NCI-H1694 treated with DMSO at 0.1 percent for 48 hours (cell line): ENCODE results near the gene MCTP1.
A peak's percentile ranks its signal among the peaks of the same experiment; 100 is the strongest.

Source experiments
- DNase-seq: peaks from one replicate; lab custom pipeline; 2025; lab: John Stamatoyannopoulos, UW

MCTP1 gene

DNA sequence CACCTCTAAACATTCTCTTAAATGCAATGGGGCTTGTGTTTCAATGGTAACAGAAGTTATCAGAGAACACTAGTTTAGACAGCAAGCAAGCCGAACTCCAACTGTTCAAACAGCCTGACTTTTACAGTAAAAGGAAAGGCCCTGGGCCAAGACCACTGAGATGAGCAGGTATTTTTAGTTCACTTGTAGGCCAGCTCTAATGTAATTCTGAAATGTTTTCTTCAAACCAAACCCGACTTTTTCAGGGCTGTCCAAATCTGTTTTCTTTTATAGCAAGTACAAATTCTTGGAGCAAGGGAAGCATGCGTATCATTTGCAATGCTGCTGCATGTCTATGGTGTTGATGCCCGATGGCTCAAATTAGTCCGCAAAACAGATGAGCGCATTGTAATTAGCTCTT, 473.6 kb downstream of the MCTP1 start:
- peak; percentile 4 for DNase-seq

DNA sequence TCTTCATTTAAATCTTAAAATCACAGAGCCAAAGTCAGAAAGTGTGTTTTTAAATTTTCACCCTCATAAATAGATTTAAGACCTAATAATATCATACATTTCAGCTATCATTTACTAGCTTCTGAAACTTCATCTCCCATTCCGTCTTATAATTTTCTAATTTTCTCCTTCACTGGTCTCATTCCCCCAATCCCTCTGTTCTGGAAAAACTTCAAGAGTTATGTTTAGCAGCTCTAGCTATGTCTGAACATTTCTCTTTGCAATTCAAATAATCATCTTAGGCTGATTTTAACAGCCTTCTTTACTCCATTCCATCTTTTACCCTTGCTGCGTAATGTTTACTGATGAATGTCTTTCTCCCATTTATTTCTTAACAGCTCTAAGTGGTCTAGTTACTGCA, 474.0 kb downstream of the MCTP1 start:
- no peak for DNase-seq

DNA sequence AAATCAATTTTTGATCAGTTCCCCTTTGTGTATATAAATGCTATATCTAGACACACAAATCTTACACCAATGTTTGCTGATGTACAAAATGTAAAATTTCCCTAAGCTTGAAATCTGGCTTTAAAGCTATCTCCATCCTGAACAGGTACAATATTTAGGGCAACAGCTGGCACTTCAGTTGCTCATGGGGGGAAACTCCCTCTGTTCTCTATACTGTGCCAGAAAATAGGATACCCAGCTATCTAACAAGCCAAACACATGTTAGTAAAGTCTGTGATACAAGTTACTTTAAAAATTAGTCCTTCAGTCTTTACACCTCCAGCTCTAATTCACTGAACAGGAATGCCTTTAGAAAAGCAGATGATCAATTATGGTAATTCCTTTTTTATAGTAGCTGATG, 474.6 kb downstream of the MCTP1 start:
- DNase-seq, result peak; percentile 62

DNA sequence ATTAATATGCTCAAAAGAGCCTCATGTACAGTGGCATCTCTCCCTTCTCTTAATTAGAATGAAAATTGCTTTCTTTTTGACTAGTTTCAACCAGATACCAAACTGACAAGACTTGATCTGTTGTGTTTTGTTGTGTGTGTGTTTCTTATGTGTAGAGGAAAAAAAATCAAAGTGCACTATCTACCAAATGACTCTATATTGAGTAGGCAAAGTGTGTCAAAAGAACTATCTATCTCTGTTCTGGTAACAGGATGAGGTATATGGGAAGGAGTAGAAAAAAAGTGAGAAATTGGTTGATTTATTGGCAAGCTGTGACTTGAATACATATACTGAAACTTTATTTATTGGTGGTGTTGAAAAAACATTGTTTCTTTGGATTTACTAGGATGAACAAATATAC, 476.4 kb downstream of the MCTP1 start:
- no peak for DNase-seq

DNA sequence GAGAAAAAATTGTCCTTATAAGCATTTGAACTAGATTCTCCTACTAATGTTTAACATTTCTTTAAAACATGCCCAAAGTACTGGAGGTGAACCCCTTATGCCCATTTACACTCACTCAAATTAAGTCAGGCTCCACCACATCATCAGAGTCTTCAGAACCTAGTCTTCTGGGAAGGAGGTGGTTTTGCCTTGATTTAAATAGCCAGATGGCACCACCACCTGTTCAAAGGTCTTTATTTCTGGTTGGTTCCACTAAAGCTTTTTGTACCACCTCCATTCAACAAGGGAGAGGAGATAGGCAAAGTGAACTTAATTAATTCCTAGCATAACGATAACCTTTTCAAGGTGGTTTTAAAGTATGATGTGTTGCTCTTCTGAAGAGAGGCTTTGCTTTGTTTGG, 476.9 kb downstream of the MCTP1 start:
- peak; percentile 24 for DNase-seq

DNA sequence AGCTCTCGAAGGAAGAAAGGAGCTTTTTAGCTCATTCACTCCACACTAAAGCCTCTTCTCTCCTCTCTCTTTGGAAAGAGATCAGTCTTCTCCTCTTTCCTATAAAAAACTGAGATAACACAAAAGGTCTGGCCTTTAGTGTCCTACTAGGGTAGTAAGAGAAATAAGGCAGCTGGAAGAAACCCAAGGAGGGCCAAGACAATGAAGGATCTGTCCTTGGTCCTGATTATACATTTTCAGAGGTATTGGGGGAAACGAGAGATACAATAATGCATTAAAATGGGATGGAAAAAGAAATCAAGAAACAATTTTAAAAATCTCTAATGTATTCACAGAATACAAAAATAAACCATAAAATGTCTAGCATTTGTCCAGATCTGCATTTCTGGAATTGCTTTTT, 482.4 kb downstream of the MCTP1 start:
- DNase-seq, result no peak

DNA sequence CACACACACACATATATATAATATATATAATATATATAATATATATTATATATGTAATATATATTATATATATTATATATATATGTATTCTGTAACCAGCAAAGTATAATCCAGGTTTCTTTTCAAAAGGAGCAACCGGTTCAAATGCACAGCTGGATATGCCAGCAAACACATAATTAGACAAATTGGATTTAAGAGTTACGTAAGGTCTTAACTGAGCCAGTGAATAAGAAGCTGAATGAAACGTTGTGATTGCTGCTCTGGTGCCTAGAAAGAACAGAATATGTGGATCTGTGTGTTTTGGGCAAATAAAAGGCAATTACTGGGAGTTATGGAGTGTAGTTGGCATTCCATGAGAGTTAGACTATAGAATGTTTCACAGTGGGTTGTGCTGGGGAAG, 488.3 kb downstream of the MCTP1 start:
- no peak for DNase-seq

DNA sequence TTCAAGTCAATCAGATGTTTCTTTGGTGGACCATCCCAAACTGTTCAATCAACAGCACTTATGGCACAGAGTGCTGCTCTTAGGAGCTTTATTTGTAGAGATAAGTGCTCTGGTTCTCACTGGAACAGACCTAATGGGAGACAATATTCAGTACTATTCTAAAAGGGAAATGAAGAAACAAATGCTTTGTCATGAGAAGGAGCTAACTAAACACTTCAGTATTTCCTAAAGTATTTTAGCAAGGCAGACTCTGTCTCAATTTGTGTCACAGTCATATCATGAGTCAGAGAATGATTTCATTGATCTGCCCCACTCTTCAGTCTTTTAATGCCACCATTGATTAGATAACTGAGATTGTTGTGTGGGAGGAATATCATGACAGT, 491.1 kb downstream of the MCTP1 start:
- no peak for DNase-seq

DNA sequence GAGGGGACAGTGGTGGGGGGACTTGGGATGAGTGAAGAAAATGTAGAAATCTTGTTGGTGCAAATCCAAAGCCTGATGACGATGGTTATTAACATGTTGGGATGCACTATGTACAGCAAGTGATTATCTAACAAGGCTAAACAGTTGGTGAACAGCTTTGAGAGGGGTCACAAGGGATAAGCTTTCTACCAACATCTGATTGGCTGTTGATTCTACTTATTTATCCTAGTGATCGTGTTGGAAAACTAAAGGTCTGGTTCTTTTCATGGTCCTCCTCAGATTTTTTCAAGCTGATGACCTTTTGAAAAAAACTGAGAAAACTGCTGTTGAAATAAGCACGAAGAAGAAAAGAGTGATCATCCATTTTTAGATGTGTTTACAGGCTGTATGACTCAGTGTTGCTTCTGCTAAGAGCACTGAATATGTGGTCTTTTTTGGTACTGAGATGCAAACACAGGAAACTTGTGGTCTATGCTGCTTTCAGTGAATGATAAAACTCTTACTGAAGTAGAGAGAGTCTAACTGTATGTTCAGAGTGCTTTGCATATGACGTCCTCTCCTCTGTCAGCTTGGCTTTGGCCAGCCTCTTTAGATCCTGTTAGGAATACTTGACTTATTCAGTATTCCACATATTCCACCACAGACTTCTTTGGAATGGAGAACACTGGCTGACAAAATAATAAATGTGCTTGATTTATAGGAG, 491.6 kb downstream of the MCTP1 start:
- no peak for DNase-seq

DNA sequence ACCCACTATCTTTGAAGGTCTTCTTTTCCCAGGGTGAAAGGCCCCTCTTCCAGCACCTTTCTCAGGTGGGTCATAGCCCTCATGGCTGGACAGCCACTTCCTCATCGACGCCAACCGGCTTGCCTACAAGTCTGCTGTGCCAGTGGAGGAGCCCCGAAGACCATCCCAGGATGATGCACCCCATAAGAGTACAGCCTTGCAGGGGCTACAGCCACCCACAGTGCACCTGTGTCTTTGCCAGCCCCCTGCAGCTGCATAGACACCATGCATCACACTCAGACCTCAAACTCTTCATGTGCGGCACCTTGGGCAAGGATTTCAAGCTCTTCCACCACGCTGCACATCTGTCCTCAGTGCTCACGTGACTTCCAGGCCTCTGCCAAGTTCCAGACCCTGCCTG, 493.1 kb downstream of the MCTP1 start:
- DNase-seq, result no peak

DNA sequence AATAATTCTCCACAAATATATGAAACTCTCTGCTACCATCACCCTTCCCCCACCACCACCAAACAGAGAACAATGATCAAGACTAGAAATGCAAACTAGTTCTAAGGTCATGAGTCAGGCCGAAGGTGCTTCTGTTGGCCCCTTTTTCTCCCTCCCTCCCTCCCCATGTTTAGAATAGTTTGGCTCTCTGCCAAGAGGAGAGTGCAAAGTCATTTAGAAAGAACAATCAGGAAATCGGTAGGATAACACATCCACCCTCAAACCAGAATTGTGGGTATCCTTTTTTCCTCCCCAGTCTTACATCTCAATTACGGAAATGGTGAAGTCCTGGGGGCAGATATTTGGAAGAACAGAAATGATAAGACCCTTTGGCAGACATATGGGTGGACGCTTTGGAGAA, 496.4 kb downstream of the MCTP1 start:
- DNase-seq, result no peak

DNA sequence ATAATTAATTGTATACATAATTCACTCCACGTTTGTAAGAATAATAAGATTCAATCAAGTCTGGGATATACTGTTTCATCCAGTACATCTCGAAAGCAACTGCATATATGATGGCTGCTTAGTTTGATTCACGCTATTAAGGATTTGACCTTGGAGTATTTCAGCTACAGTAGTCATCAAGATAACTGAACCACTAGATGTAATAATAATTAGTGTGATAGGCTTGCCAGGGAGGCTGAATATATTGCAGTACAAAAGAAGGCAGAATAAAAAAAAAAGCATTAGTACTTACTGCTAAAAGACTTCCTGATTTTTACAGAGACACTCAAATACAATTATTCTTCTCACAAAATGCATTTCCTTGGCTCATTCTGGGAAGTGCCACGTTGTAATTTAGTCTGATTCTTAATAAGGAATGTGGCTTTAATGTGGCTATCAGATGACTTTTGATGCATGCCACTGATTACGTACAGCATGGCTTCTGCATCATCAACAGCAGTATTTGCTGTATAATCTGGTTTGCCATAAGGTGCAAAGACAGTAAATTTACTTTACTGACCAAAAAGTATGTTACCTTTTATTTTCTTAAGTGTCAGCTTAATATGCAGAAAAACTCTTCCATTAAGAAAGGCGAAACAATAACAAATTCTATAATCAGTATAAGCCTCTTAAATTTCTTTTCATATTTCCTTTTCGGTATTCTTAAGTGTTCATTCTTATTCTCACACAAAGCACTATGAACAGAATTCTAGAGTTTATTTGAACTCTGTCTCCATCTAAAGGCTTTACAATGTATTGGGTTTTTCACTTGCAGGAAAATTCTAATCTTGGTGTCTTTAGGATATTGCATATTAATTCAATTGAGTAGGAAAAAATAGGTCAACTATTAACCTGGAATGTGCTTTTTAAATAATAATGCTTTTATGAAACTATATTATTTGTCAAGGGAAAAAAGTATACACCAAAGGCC, 500.1 kb downstream of the MCTP1 start:
- DNase-seq, result peak; percentile 7

DNA sequence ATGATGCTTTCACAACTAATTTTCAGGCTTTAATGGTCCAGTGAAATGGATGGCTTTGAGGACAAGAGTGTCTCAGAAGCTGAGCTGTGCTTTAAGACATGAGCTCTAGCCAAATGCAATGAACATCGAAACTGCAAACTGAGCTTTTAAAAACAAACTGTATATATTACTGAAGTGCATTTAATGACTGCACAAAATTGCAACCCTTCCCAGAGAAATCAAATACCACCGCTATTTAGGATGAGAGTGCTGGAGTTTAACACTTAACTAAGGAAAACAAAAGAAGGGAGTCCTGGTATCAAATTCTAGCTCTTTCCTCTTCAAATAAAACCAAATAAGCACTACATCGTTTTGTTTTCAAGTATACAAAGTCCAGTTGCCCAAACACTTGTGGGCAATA, 502.5 kb downstream of the MCTP1 start:
- no peak for DNase-seq

DNA sequence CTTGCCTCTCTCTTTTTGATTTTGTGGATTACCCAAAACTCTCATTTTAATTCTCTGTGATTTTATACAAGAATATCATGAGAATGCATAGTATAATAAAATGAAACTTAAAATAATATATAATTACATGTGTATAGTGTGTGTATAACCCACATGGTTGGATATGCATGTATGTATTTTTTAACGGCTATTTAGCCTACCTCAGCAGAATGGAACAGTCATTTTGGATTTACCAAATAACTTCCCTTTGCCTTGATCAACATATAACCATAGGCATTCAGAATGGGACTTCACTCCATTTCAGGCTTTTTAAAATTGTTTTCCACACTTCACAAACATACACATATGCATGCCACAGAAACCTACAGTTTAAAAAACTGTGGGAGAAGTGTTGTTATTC, 505.2 kb downstream of the MCTP1 start:
- no peak for DNase-seq

DNA sequence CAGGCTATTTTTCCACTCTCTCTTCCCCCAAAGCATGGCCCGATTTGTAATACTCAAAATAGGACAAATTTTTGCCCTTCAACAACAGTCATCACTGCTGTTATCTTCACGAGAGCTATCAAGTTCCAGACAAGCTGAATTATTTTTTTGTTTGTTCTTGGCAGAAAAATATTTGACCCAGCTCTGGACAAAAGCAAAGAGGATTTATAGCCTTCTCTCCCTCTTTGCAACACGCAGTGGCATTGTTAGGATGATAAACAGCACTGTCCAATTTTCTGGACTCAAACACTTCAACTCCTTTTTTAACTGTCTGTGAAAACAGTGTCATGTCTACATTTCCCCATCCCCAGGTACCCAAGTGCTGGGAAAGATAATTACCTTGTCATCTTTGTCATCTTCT, 506.2 kb downstream of the MCTP1 start:
- DNase-seq, result no peak

DNA sequence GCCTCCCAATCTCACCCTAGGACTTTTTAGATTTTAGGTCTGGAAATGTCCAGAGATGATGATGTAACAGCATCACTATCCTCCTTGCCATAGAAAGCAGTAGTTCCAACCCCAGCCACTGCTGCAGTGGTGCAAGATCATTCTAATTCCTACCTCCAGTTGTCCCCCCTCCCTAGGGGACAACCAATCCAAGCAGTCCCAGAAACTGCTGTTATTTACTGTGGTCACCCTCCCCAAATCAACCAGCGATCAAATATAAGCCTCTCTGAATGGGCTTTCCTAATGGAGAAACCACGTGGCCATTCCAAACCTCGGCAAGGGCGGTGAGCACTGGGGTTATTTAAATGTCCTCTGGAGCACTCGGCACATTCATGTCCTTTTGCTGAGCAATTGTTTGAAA, 506.6 kb downstream of the MCTP1 start:
- DNase-seq, result no peak

DNA sequence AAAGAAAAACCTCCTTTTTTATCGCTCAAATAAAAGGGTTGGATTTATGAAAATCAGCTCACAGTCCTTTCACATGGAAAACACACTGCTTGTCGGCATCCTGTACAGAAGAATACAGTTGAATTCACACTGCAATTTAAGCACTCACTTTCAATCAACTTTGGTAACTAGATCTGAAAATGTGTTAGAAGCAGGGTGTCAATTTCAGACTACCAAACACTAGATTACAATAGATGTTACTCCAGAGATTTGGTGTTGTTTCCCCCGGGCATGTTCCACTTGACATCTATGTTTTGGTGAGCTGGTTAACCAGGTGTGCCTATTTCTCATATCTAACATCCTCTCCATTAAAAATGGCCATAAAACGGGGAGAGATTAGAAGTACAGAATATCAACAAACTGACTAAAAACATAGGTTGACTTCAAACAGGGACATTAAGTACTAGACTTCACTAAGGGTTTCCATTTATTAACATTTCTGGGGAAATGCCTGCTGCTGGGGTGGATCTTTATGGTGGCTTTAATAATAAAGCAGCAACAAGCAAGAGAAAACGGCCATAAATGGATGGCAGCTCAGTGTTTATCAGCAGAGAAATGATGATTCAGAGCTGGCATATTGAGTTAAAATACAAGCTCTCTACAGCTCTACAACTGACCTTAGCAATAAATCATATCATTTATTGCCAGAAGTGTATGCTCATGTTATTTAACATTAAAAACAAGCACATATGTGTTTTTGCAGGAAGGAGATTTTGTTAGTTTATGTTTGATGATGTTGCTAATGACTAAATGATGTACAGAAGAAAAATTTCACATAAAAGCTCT, 507.6 kb downstream of the MCTP1 start:
- peak; percentile 21 for DNase-seq

DNA sequence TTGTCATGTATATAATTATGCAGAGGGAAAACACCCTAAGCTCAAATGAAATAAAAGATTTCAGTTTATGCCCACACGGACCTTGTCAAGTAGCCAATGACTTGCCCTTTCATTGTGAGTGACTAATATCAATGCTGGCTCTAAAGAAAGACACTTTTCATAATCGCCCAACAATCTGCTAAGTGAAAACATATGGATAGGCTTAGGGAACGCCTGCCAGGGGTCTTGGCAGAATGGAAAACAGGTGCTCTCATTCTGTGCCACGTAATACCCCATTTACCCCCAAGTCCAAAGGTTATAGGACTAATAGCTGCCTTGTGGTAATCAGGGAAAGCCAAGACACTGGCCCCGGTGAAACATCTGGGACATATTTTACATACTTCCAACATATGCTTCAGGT, 508.7 kb downstream of the MCTP1 start:
- DNase-seq, result peak; percentile 40

DNA sequence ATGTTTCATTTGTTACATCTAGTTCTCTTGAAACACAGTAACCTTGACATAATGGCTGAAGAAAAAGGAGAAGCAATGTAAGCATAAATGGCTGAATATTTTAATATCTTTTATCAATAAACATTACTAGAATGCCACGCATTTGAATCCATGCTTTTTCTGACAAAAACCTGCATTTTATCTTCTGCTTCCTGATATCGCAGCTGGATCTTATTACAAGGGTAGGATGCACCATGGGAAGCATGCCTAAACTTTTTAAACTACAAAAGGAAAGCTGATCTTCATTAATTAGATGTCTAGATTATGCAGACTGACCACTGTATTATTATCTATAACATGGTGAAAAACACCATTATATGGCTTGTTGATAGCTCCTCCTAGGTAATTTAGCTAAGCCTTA, 509.8 kb downstream of the MCTP1 start:
- DNase-seq, result no peak

DNA sequence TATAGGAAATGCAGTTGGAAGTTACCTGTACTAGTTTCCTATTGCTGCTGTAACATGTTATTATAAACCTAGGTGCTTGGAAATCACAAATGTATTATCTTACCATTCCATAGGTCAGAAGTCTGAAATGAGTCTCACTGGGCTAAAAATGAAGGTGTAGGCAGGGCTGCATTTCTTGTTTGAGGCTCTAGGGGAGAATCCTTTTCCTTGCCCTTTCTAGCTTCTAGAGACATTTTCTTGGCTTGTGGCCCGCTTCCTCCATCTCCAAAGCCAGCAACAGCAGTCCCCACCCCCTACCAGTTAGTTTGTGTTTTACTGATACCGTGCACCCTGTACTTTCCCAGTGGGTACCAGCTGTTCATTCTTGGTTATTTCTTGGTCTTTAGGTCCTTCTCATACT, 513.2 kb downstream of the MCTP1 start:
- no peak for DNase-seq

DNA sequence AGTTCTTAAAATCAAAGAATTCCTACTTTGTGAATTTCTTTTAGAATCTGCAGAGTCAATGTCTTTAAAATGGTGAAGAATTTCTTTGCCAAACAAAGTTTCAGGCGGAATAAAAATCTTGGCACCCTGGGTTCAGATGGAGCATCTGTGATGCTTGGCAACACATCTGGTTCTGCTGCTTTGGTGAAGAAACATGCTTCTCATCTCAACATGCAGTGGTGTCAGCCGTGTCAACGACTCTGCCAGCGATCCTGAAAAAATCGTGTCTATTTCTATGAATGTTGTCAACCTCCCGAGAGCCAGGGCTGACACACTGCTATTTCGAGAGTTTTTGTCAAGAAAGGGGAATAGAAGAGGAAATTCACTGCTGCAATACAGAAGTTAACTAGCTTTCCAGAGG, 514.9 kb downstream of the MCTP1 start:
- DNase-seq, result no peak

DNA sequence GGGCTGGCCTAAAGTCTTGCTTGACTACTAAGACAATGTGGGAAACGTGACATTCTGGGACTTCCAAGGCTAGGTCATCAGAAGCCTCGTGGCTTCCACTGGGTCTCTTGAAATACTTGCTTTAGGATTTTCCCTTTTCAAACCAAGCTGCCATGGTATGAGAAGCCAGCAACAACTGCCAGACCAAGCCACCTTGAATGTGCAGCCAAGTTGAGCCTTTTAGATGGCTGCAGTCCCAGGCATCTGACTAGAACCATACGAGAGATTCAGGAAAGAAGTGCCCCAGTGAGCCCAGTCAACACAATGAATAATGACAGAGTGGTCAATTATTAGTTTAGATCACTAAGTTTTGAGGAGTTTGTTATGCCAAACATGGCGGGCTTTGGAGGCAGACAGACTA, 523.1 kb downstream of the MCTP1 start:
- DNase-seq, result no peak

DNA sequence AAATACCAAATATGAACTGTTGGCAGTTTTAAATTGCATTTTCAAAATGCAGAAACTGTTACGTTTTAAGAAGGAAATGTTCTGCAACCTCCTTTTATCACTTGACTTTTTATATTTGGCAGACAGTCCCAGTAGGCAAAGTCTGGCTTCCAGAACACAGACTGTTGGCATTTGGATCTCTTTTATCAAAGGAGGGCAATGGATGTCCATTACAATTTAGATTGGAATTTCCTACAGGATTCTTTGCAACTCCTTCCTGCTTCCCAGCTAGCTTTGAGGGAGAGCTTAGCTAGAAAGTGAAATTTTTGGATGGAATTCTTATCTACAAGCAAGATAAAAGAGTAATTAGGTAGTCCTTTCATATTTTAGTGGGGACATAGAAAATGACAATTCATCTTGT, 523.8 kb downstream of the MCTP1 start:
- DNase-seq, result no peak
